Activated CD8-positive, alpha-beta memory T cell treated with anti-CD3 and anti-CD28 coated beads, Interleukin-2, amount 50 U/mL, for 48 hours (primary cell): Measurements from ENCODE around the gene TCEANC.
"Not testable (repeated sequence)": the region's sequence is repeated elsewhere in the genome, so short reads cannot be mapped to it uniquely, and the experiment has no call there.

Experiments
- DNase-seq: peaks from one replicate; pipeline ENCODE4 v3.0.0-alpha.2; 2020

Gene TCEANC

GRCh38 chrX:13658602-13659001, 5.7 kb downstream of the TCEANC start:
- no peak for DNase-seq

- no peak for DNase-seq
Observed at GRCh38 chrX:13659063-13659462, 6.1 kb downstream of the TCEANC start.

GRCh38 chrX:13661735-13662288, 8.9 kb downstream of the TCEANC start:
- DNase-seq, result no peak

- DNase-seq, result no peak
Observed at GRCh38 chrX:13662355-13662791, 9.4 kb downstream of the TCEANC start.

- no peak for DNase-seq
Observed at GRCh38 chrX:13664020-13664419, 11.1 kb downstream of the TCEANC start.

- no peak for DNase-seq
Observed at GRCh38 chrX:13666836-13667235, 13.9 kb downstream of the TCEANC start.

GRCh38 chrX:13667919-13668318, 15.0 kb downstream of the TCEANC start:
- no peak for DNase-seq

- no peak for DNase-seq
Observed at GRCh38 chrX:13669246-13669737, 16.4 kb downstream of the TCEANC start.

- DNase-seq, result not testable (repeated sequence)
Observed at GRCh38 chrX:13669755-13670154, 16.8 kb downstream of the TCEANC start.

- no peak for DNase-seq
Observed at GRCh38 chrX:13670197-13670596, 17.3 kb downstream of the TCEANC start.

GRCh38 chrX:13673016-13673415, 20.1 kb downstream of the TCEANC start:
- no peak for DNase-seq

- DNase-seq, result no peak
Observed at GRCh38 chrX:13676885-13677284, 23.9 kb downstream of the TCEANC start.

GRCh38 chrX:13679700-13680099, 26.8 kb downstream of the TCEANC start:
- DNase-seq, result not testable (repeated sequence)

GRCh38 chrX:13681595-13681994, 28.7 kb downstream of the TCEANC start:
- no peak for DNase-seq

GRCh38 chrX:13684361-13684760, 31.4 kb downstream of the TCEANC start:
- DNase-seq, result no peak

- no peak for DNase-seq
Observed at GRCh38 chrX:13685126-13685763, 32.3 kb downstream of the TCEANC start.

GRCh38 chrX:13687203-13687602, 34.3 kb downstream of the TCEANC start:
- no peak for DNase-seq

- DNase-seq, result no peak
Observed at GRCh38 chrX:13688384-13688957, 35.5 kb downstream of the TCEANC start.

- peak; percentile 87 for DNase-seq
Observed at GRCh38 chrX:13688958-13689740, 36.2 kb downstream of the TCEANC start, which contains the start of gene RAB9A. Gene RAB9A, plus strand, starts transcription at chrX:13689128. Its CDS starts 19,619 bp downstream, at chrX:13708747.

- no peak for DNase-seq
Observed at GRCh38 chrX:13689741-13690211, 36.8 kb downstream of the TCEANC start.

GRCh38 chrX:13690836-13691235, 37.9 kb downstream of the TCEANC start:
- DNase-seq, result no peak

GRCh38 chrX:13691841-13692371, 39.0 kb downstream of the TCEANC start:
- no peak for DNase-seq

GRCh38 chrX:13692771-13693231, 39.9 kb downstream of the TCEANC start:
- no peak for DNase-seq
